GM18858 (cell line): ENCODE results near the gene ANKRD7.
"Not testable (repeated sequence)": the region's sequence is repeated elsewhere in the genome, so short reads cannot be mapped to it uniquely, and the experiment has no call there.

Experiments used
- ATAC-seq: cut with Tn5 transposase; IDR thresholded peaks from one replicate; pipeline ENCODE4 v1.9.1; 2021; ENCODE audit not compliant: unreplicated experiment

ANKRD7 gene

DNA sequence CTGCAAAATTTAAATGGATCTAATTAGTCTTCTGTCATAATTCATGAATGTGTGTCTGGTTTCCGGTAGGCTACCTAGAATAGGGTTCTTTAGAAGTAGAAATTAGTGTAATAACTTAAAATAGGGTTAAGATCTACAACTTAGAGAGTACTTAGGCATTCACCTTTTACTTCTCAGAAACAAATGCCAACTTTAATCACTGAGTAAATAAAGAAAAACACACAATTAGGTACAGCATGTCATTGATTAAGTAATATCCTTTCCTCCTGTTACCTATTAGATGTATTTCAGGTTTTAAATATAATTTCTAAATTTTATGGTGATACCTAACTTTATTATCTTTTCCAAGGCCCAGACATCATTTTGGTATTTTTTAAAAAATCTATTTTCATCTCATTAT, 9.3 kb downstream of the ANKRD7 start:
- ATAC-seq, result no peak

DNA sequence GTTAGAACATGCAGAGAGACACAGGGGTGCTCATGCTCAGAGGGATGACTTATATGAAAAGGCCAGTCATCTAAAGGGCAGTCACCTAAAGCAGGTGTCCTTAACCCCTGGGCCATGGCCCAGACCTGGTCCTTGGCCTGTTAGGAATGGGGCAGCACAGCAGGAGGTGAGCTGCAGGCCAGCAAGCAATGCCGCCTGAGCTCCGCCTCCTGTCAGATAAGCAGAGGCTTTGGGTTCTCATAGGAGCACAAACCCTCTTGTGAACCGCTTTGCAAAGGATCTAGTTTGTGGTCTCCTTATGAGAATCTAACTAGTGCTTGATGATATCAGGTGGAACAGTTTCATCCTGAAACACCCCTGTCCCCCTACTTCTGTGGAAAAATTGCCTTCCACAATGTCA, 14.5 kb downstream of the ANKRD7 start:
- ATAC-seq, result no peak

DNA sequence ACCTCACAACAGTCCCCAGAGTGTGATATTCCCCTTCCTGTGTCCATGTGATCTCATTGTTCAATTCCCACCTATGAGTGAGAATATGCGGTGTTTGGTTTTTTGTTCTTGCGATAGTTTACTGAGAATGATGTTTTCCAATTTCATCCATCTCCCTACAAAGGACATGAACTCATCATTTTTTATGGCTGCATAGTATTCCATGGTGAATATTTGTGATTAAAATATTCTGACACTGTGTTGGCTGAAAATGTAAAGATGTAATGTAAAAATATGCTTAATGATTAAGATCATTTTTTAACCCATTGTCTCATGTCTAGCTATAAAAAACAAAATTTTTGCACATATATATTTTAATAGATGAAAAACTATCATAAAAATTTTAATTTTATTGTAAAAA, 15.8 kb downstream of the ANKRD7 start:
- ATAC-seq, result not testable (repeated sequence)

DNA sequence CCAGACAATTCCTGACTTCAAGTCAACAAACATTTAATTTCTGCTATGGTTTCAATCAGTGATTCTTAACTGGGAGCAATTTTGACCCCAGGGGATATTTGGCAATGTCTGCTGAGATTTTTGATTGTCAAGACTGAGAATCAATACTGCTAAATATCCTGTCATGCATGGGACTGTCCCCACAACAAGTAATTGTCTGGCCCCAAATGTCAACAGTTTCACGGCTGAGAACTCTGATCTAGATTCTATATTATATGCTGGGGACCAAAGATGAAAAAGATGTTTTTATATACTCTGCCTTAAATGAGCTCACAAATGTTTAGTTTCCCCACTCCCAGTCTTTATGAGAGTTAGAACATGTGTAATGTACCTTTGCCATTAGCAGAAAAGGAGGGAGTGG, 19.2 kb downstream of the ANKRD7 start:
- no peak for ATAC-seq

DNA sequence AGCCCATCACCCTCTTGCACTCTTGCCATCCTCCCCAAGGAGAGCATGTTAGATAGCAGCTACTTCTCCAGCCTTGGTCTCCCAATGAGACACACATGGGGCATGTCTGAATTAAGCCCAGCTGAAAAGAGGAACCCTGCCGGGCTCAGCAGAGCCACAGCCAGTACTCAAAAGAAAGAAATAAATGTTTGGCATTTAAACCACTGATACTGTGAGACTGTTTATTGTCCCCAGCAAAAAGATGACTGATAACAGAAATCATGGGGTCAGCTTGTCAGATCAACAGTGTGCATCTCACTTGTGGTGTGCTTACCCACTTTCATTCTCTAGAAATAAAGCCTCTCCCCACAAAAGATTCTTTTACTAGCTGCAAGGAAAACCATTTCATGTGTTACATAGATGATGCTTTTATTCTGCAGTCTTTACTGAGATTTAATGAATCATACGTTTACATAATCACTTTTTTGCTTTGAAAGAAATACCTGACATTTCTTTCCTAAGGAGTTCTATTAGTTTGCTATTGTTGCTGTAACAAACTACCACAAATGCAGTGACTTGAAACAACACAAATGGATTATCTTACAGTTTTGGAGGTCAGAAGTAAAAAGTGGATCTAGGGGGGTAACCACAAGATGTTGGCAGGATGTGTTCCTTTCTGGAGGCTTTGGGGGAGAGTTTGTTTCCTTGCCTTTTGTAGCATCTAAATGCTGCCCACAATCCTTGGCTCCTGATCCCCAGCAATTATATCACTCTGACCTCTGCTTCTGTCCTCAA, 20.9 kb downstream of the ANKRD7 start:
- peak; percentile 75 for ATAC-seq

DNA sequence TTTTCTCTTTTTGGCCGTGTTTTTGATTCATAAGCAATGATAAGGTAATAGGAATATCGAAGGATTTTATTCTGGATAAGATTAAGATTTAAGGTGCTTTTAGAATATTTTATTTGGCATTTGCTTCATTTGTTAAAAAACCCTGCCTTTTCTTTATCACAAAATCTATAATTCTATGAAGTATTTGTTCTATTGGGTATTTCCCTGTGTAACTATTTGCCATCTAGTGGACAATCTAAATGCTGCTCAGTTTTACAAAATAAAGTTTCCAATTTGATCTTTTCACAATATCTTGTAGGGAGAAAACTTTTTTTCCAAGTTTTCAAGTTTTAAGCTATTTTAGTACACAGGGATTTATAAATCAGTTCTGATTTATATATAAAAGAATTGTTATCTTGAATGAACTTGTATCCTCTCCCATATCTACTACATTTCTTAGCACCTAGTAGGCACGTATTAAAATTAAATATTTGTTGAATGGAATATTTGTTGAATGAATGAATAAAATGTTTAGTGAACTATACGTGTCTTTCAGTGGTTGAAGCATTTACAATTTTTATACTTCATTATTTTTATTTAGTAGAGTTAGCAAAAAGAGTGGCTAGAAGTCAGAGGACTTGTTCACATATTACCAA, 26.5 kb downstream of the ANKRD7 start:
- no peak for ATAC-seq

DNA sequence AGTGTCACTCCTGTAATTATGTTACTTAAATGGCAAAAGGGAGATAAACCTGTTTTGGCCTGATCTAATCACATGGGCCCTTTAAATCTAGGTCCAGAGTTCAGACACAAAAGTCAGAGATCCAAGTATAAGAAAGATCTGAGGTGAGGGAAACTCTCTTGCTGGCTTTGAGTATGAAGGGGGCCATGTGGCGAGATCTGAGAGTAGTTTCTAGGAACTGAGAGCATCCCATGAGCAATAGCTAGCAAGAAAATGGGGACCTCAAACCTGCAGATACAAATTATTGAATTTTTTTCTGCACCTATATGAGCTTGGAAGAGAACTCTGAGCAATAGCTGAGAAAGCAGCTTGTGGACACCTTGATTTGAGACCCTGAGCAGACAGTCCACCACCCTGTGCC, 27.6 kb downstream of the ANKRD7 start:
- peak; percentile 58 for ATAC-seq

DNA sequence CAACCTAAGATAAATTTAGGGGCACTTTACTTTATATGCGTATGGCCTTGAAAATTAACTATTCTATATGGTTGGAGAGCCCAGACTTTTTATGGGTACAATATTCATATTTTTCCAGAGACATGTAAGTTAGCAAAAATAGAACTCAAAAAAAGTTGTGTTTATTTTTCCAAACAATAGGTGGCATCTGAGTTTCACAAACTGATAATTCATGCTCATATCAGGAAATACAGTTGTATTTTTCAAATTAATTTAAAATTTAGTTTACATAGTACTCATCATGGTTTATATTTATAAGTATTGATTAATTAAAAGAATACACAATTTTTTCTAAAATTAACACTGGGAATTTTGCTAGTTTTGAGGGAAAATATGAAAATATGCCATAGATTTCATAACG, 34.6 kb downstream of the ANKRD7 start:
- ATAC-seq, result no peak

DNA sequence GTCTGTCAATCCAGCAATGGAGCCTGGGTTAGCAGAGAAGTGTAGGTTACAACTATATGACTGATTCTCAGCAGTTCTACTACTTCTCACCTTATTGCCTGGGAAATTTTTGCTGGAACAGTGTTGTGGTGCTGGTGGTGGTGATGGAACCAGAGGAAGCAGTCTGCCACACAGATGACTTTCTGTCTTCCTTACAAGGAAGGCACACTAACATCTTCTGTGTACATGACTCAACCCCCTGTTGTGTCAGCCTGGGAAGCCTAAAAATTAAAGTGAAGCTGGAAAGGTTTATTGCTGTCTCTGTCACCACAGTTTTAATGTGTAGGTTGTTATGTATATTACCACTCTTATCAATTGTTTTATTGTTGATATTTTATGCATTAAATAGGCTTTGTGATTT, 40.3 kb downstream of the ANKRD7 start:
- no peak for ATAC-seq

DNA sequence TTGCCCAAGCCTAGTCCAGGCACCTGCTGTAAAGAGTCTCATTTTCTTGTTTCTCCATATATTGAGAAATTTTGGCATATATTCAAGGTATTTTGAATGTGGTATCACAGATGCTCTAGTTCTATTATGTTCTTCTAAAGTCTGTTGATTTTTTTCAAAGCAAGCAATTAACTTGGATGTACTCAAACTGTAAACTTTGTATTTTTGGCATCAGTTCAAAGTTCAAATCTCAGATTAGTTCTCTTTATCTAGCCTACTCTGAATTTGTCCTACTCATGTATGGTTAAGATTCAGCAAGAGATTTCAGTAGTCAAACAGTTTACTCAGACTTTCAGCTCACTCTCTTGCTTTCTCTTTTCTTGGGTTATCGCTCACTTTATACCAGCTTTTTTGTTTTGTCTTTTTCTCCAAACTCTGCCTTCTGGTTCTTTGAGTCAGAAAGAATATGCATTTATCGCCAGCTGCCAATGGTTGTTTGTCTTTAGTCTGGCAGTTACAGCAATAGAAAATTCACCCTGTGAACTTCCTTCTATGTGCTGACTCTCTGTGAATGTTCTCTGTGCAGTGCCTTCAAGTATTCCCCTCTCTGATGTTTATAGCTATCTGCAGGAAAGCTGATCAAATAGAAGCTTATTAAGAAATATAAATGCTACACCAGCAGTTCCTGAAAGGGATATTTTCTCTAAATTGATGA, 56.0 kb downstream of the ANKRD7 start:
- ATAC-seq, result no peak

DNA sequence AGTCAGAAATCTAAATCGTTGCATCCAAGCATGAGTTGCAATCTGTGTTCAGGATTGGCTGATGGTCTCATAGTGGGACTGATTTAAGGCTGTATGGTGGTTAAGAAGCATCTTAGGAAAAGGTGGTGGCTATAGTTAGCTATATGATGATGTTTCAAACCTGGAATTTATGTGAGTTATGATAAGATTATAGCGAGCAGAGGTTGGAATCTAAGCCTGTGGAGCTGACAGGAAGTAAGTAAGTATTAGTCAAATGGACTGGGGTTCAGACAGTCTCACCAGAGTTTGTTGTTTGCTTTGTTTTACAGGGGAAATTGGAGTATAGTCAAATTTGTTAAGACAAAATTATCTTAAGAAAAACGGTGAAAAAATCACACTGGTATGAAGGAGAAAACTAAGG, 56.7 kb downstream of the ANKRD7 start:
- ATAC-seq, result no peak

DNA sequence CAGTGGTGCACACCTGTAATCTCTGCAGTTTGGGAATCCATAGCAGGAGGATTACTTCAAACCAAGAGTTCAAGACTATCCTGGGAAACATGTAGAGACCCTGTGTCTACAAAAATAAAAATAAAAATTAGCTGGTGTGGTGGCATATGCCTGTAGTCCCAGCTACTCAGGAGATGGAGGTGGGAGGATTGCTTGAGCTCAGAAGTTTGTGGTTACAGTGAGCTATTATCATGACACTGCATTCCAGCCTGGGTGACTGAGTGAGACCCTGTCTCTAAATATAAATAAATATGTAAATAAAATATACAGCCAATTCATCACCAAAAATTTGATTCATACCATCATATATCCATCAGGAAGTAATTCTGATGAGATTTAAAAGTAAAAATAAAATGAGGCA, 60.9 kb downstream of the ANKRD7 start:
- ATAC-seq, result no peak

DNA sequence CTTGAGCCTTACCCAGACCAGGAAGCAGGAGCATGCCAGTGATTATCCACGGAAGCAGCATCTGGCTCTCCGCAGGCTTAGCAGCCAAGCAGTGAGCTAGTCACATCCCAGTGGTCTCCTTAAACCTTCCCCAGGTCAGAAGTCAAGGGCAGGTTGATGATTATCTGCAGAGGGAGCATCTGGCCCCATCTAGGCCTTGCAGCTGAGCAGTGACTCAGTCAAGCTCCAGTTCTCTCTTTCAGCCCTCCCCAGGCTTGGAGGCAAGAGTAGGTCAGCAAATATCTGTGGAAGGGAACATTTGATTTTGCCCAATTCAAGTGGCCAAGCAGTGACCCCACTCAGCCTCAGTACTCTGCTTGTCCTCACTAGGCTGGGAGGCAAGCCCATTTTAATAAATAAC, 61.6 kb downstream of the ANKRD7 start:
- no peak for ATAC-seq

DNA sequence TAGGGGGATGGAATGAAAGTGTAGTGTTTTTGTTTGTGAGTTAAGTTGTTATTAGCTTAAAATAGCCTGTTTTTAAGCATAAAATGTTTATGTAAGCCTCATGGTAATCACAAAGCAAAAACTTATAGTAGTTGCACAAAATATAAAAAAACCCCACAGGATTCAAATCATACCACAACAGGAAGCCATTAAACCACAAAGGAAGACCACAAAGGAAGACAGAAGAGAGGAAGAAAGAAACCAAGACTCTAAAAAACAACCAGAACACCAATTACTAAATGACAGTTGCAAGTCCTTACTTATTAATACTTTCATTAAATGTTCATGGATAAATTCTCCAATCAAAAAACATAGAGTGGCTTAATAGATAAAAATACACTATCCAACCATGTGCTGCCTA, 63.6 kb downstream of the ANKRD7 start:
- peak; percentile 85 for ATAC-seq

DNA sequence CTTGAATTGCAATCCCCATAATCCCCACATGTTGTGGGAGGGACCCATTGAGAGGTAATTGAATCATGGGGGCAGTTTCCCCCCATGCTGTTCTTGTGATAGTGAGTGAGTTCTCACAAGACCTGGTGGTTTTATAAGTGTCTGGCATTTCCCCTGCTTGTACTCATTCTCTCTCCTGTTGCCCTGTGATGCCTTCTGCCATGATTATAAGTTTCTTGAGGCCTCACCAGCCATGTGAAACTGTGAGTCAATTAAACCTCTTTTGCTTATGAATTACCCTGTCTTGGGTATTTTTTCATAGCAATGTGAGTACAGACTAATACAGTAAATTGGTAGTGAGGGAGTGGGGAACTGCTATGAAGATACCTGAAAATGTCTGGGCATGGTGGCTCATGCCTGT, 65.0 kb downstream of the ANKRD7 start:
- ATAC-seq, result no peak
